HepG2 (cell line): ENCODE data around the gene ELMOD3. TPM values are rescaled to one million over a fixed set of nuclear protein-coding genes. Genes with fewer than 3 reads are reported as not detected.

Experiments
- EEA1 ChIP-seq: sonication (generic); formaldehyde crosslinking; IDR thresholded peaks from 2 replicates; pipeline ENCODE4 v1.5.1; 2020; ENCODE audit warnings: mild to moderate bottlenecking, missing genetic modification reagents, borderline replicate concordance
- IRF2 ChIP-seq: IDR thresholded peaks from 2 replicates; pipeline ENCODE4 v1.6.1; 2018; ENCODE audit warnings: missing genetic modification reagents, missing compliant biosample characterization
- KDM1A ChIP-seq: IDR thresholded peaks from 2 replicates; pipeline ENCODE4 v1.6.1; 2016; ENCODE audit warnings: missing compliant biosample characterization
- MATR3 ChIP-seq: sonication (generic); formaldehyde crosslinking; IDR thresholded peaks from 2 replicates; pipeline ENCODE4 v1.4.0; 2020; ENCODE audit warnings: missing genetic modification reagents
- ONECUT2 ChIP-seq: sonication (generic); formaldehyde crosslinking; IDR thresholded peaks from 2 replicates; pipeline ENCODE4 v1.4.0; 2020; ENCODE audit warnings: missing genetic modification reagents
- SOX13 ChIP-seq, 3 experiments: fragments of 450-650 bp in 1 of 3; sonication (generic) in 1 of 3; formaldehyde crosslinking in 1 of 3; IDR thresholded peaks in 2 of 3; conservative IDR thresholded peaks in 1 of 3; 2 replicates each; pipeline versions ENCODE4 v1.5.0 to v1.6.1; 2016 to 2020; ENCODE audit warnings: antibody characterized with exemption in 1 of 3, mild to moderate bottlenecking in 1 of 3, missing compliant biosample characterization in 1 of 3, missing genetic modification reagents in 1 of 3, moderate library complexity in 1 of 3
- SOX5 ChIP-seq: IDR thresholded peaks from 2 replicates; pipeline ENCODE4 v1.6.1; 2016; ENCODE audit warnings: borderline replicate concordance
- SP2 ChIP-seq: sonication (generic); formaldehyde crosslinking; IDR thresholded peaks from 2 replicates; pipeline ENCODE4 v1.5.1; 2020; ENCODE audit warnings: mild to moderate bottlenecking, missing genetic modification reagents
- SPEN ChIP-seq: sonication (generic); formaldehyde crosslinking; IDR thresholded peaks from 2 replicates; pipeline ENCODE4 v1.5.1; 2020; ENCODE audit warnings: low read depth, mild to moderate bottlenecking, missing genetic modification reagents
- ZBTB7B ChIP-seq: sonication (generic); formaldehyde crosslinking; IDR thresholded peaks from 2 replicates; pipeline ENCODE4 v1.4.0; 2020; ENCODE audit warnings: missing genetic modification reagents
- ZNF446 ChIP-seq: sonication (generic); formaldehyde crosslinking; IDR thresholded peaks from 2 replicates; pipeline ENCODE4 v1.5.0; 2020; ENCODE audit warnings: mild to moderate bottlenecking, missing genetic modification reagents
- ZNF616 ChIP-seq: sonication (generic); formaldehyde crosslinking; IDR thresholded peaks from 2 replicates; pipeline ENCODE4 v1.5.0; 2020; ENCODE audit warnings: low read depth, mild to moderate bottlenecking, missing genetic modification reagents
- polyA plus RNA-seq, 8 experiments: library from polyadenylated mRNA; depleted of rRNA in 3 of 8; stranded (reverse) in 7 of 8; unstranded in 1 of 8; fragments of >200 nt; fragmentation: Illumina TruSeq in 4 of 8; extraction: Trizol in 4 of 8; gene quantifications; 2 replicates each; pipeline versions ENCODE4 v1.2.1 to v1.2.3, GENCODE V29; 2011 to 2016; ENCODE audit warnings: low read depth in 4 of 8, missing spikeins in 1 of 8, mixed read lengths in 1 of 8; ENCODE audit not compliant: insufficient read depth in 1 of 8
- total RNA-seq, 5 experiments: library from RNA; depleted of rRNA; stranded (reverse); fragments of >200 nt; fragmentation: Illumina TruSeq; extraction: Trizol; gene quantifications; 2 replicates each; pipeline ENCODE4 v1.2.3, GENCODE V29; 2016; ENCODE audit warnings: low read depth in 1 of 5
- TF ChIP-seq, protein P1 (sequence below): sonication (generic); formaldehyde crosslinking; IDR thresholded peaks from 2 replicates; pipeline ENCODE4 v1.4.0; 2020; ENCODE audit warnings: missing genetic modification reagents, mild to moderate bottlenecking, borderline replicate concordance
- TF ChIP-seq, protein P2 (sequence below): sonication (generic); formaldehyde crosslinking; IDR thresholded peaks from 2 replicates; pipeline ENCODE4 v1.4.0; 2020; ENCODE audit warnings: missing genetic modification reagents
- TF ChIP-seq, protein P3 (sequence below): sonication (generic); formaldehyde crosslinking; IDR thresholded peaks from 2 replicates; pipeline ENCODE4 v1.4.0; 2020; ENCODE audit warnings: mild to moderate bottlenecking, missing genetic modification reagents, borderline replicate concordance
- TF ChIP-seq, protein P4 (sequence below): sonication (generic); formaldehyde crosslinking; conservative IDR thresholded peaks from 2 replicates; pipeline ENCODE4 v1.8.1; 2023; ENCODE audit warnings: missing genetic modification reagents

The ELMOD3 gene
- total and polyA plus RNA-seq, 2 of the 13 experiments (the other 11 are each of a cell fraction or from before 2014, with no cell fraction given) = 13.3 to 19.5 TPM

- TF ChIP-seq, protein P1, sequence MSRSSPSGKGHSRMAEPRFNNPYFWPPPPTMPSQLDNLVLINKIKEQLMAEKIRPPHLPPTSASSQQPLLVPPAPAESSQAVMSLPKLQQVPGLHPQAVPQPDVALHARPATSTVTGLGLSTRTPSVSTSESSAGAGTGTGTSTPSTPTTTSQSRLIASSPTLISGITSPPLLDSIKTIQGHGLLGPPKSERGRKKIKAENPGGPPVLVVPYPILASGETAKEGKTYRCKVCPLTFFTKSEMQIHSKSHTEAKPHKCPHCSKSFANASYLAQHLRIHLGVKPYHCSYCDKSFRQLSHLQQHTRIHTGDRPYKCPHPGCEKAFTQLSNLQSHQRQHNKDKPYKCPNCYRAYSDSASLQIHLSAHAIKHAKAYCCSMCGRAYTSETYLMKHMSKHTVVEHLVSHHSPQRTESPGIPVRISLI (CRISPR knock-in tag) = no peak
- no peak for TF ChIP-seq SOX5 (CRISPR knock-in tag)
- no peak for TF ChIP-seq MATR3 (CRISPR knock-in tag)
- no peak for TF ChIP-seq SOX13 (IDR thresholded peaks at IDR 0.05)
- TF ChIP-seq SOX13 (CRISPR knock-in tag; conservative IDR thresholded peaks at IDR 0.05 in 1 of 2, IDR thresholded peaks at IDR 0.05 in 1 of 2) = no peak
- no peak; the same call in 1 of the 2 replicates for TF ChIP-seq ZNF616 (CRISPR knock-in tag)
- TF ChIP-seq EEA1 = no peak
- TF ChIP-seq, protein P2, sequence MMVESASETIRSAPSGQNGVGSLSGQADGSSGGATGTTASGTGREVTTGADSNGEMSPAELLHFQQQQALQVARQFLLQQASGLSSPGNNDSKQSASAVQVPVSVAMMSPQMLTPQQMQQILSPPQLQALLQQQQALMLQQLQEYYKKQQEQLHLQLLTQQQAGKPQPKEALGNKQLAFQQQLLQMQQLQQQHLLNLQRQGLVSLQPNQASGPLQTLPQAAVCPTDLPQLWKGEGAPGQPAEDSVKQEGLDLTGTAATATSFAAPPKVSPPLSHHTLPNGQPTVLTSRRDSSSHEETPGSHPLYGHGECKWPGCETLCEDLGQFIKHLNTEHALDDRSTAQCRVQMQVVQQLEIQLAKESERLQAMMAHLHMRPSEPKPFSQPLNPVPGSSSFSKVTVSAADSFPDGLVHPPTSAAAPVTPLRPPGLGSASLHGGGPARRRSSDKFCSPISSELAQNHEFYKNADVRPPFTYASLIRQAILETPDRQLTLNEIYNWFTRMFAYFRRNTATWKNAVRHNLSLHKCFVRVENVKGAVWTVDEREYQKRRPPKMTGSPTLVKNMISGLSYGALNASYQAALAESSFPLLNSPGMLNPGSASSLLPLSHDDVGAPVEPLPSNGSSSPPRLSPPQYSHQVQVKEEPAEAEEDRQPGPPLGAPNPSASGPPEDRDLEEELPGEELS (CRISPR knock-in tag) = no peak
- peak; percentile 7; the same call in 1 of the 2 replicates for TF ChIP-seq ZBTB7B (CRISPR knock-in tag)
- TF ChIP-seq KDM1A (CRISPR knock-in tag) = 0 out of 2 replicates have a peak, but pooled peaks have one; percentile 13
- no peak for TF ChIP-seq SP2
- 0 out of 2 replicates have a peak, but pooled peaks have one; percentile 9 for TF ChIP-seq ZNF446 (CRISPR knock-in tag)
- TF ChIP-seq ONECUT2 (CRISPR knock-in tag) = peak; percentile 31; the same call in 1 of the 2 replicates
- 0 out of 2 replicates have a peak, but pooled peaks have one; percentile 5 for TF ChIP-seq SPEN (CRISPR knock-in tag)
- TF ChIP-seq, protein P3, sequence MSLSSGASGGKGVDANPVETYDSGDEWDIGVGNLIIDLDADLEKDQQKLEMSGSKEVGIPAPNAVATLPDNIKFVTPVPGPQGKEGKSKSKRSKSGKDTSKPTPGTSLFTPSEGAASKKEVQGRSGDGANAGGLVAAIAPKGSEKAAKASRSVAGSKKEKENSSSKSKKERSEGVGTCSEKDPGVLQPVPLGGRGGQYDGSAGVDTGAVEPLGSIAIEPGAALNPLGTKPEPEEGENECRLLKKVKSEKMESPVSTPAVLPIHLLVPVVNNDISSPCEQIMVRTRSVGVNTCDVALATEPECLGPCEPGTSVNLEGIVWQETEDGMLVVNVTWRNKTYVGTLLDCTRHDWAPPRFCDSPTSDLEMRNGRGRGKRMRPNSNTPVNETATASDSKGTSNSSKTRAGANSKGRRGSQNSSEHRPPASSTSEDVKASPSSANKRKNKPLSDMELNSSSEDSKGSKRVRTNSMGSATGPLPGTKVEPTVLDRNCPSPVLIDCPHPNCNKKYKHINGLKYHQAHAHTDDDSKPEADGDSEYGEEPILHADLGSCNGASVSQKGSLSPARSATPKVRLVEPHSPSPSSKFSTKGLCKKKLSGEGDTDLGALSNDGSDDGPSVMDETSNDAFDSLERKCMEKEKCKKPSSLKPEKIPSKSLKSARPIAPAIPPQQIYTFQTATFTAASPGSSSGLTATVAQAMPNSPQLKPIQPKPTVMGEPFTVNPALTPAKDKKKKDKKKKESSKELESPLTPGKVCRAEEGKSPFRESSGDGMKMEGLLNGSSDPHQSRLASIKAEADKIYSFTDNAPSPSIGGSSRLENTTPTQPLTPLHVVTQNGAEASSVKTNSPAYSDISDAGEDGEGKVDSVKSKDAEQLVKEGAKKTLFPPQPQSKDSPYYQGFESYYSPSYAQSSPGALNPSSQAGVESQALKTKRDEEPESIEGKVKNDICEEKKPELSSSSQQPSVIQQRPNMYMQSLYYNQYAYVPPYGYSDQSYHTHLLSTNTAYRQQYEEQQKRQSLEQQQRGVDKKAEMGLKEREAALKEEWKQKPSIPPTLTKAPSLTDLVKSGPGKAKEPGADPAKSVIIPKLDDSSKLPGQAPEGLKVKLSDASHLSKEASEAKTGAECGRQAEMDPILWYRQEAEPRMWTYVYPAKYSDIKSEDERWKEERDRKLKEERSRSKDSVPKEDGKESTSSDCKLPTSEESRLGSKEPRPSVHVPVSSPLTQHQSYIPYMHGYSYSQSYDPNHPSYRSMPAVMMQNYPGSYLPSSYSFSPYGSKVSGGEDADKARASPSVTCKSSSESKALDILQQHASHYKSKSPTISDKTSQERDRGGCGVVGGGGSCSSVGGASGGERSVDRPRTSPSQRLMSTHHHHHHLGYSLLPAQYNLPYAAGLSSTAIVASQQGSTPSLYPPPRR = no peak; the same call in 1 of the 2 replicates
- TF ChIP-seq IRF2 (CRISPR knock-in tag) = peak; percentile 37; the same call in 1 of the 2 replicates
- TF ChIP-seq, protein P4, sequence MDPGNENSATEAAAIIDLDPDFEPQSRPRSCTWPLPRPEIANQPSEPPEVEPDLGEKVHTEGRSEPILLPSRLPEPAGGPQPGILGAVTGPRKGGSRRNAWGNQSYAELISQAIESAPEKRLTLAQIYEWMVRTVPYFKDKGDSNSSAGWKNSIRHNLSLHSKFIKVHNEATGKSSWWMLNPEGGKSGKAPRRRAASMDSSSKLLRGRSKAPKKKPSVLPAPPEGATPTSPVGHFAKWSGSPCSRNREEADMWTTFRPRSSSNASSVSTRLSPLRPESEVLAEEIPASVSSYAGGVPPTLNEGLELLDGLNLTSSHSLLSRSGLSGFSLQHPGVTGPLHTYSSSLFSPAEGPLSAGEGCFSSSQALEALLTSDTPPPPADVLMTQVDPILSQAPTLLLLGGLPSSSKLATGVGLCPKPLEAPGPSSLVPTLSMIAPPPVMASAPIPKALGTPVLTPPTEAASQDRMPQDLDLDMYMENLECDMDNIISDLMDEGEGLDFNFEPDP = no peak
These were observed 64.6 kb downstream of the ELMOD3 start (continued) for GRCh38 chr2:85419009-85419675.
